Measurements from ENCODE around the gene WWOX.

WWOX gene

GRCh38 chr16:78396673-78397072, 297.2 kb downstream of the WWOX start:
- DNase-seq (ENCODE audit: low spot score) = no peak

- DNase-seq (ENCODE audit: low spot score) = no peak
These were observed 299.9 kb downstream of the WWOX start for GRCh38 chr16:78399384-78399783.

DNA sequence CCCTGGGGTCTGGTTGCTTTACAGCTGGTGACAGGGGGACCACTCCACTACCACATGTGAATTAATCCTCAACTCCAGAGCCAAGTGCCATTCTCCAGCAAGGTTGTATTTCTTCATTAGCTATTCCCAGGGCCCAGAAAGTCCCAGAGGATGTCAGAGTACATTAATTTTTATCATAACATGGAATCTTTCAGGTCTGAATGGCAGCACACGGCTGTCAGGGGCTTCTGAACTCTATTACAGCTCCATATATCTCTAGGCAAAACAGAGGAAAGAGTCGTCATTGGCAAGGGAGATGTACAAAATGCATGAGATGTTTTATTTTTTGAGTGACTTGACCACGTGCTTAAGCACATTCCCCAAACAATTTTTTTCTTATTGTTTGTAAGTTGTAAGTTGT, 303.4 kb downstream of the WWOX start:
- DNase-seq (ENCODE audit: low spot score) = no peak

- no peak for DNase-seq (ENCODE audit: low spot score)
These were observed 305.6 kb downstream of the WWOX start for GRCh38 chr16:78405040-78405439.

- no peak for DNase-seq (ENCODE audit: low spot score)
These were observed 306.4 kb downstream of the WWOX start for GRCh38 chr16:78405833-78406232.

DNA sequence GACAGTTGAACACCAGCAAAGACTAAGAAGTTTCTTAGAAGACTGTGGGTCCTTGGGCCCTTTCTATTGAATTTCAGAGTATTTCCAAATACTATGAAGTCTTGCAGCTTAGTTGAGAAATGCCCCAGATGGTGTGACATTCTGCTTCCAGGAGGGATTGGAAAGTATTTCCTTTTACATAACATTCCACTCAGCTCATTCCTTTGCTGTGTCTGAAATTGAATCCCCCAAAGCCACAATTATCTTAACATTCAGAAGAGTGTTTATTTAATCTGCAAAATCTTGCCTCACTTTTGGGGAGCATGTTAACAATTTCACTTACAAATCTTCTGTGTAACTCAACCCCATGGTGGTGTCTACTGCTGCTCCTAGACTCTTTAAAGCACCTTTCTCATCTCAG, 307.7 kb downstream of the WWOX start:
- no peak for DNase-seq (ENCODE audit: low spot score)

- DNase-seq (ENCODE audit: low spot score) = no peak
These were observed 314.2 kb downstream of the WWOX start for GRCh38 chr16:78413651-78414050.

GRCh38 chr16:78415013-78415412, 315.6 kb downstream of the WWOX start:
- no peak for DNase-seq (ENCODE audit: low spot score)

- no peak for DNase-seq (ENCODE audit: low spot score)
These were observed 316.2 kb downstream of the WWOX start for GRCh38 chr16:78415669-78416068.

- no peak for DNase-seq (ENCODE audit: low spot score)
These were observed 316.9 kb downstream of the WWOX start for GRCh38 chr16:78416400-78416799.

DNA sequence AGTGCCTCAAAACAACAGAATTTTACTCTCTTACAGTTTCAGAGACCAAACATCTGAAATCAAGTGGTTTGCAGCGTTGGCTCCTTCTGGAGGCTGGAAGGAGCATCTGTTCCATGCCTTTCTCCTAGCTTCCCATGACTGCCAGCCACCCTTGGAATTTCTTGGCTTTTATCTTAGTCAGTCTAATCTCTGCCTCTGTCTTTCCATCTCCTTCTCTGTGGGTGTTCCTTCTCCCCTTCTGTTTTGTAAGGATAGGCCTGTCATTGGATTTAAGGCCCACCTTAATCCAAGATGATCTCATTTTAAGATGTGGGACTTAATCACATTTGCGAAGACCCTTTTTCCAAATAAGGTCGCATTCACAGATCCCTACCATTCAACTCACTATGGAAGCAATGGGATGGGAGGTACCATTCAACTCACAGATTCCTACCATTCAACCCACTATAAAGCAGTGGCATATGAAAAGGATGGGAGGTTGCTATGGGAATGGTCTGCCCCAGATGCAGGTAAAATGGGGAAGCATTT, 321.8 kb downstream of the WWOX start:
- no peak for DNase-seq (ENCODE audit: low spot score)

DNA sequence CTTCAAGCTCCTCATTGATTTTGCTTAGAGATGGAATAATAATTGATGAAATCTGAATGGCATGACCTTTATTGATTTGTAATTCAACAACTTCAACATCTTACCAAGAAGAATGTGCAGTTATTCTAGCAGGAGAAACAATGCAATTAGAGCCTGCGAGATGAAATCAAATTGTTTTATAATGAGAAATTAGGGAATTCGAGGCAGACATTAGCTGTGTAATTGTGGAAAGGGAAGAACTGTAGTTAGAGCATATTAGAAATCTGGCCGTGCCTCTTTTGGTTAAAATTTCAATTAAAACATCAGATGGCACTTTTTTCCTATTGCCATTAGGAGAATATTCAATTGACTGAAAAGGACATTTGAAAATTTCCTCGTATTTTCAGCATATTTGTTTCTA, 325.8 kb downstream of the WWOX start:
- DNase-seq (ENCODE audit: low spot score) = no peak

DNA sequence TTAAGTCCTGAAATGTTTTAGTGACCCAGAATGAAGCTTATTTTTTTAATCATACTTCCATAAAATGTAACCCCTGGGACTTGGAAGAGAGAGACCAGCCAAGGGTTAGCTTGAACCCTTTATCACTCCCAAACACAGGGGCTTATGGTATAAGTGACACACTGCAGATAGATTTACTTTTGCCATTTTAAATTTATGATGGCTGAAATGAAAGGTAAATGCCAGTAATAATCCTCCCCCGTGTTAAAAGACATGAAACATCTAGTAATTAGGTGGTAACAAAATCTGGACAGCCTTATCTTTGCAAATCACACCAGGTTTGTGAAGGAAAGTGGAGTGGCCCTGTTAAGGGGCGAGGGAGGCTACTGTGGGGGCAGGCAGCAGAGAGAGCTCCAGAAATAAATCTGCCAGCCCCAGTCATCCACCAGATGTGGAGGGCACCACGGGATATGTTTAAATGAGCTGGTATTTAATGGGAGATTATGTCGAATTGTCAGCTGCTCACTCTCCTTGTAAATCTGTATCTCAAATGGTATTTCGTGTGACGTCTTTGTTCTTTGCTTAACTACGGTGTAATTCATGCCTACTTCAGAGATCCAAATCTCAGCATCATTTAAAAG, 326.5 kb downstream of the WWOX start:
- no peak for DNase-seq (ENCODE audit: low spot score)

GRCh38 chr16:78428193-78428592, 328.7 kb downstream of the WWOX start:
- DNase-seq (ENCODE audit: low spot score) = no peak

- no peak for DNase-seq (ENCODE audit: low spot score)
These were observed 330.8 kb downstream of the WWOX start for GRCh38 chr16:78430281-78430680.

GRCh38 chr16:78431004-78431670, 331.7 kb downstream of the WWOX start:
- DNase-seq (ENCODE audit: low spot score) = no peak

GRCh38 chr16:78431701-78432100, 332.2 kb downstream of the WWOX start:
- no peak for DNase-seq (ENCODE audit: low spot score)

DNA sequence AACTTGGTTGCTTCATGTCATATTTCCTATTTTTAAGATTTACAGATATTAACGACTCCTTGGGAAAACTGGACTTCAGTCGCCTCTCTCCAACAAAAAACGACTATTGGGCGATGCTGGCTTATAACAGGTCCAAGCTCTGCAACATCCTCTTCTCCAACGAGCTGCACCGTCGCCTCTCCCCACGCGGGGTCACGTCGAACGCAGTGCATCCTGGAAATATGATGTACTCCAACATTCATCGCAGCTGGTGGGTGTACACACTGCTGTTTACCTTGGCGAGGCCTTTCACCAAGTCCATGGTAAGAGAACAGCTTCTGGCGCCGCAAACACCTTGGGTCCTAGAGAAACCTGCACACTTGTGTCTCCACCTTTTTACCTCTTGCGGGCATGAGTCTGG, 333.0 kb downstream of the WWOX start:
- DNase-seq (ENCODE audit: low spot score) = no peak

DNA sequence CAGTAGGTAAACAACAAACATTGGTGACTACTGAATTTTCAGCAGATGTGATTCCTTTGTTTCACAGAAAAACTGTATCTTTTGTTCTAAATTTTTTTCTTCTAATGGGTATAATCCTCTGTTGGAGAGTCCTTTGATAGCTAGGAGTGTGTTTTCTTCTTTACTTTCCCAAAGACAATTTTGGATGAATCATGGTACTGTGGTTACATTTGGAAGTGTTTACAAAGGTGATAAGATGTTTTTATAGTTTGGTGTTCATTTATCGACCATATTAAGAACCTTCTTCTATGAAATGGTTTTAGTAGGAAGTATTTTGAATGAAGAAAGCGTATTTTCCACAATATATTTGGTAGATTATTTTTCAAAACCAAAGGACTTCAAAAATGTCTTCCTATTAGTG, 333.7 kb downstream of the WWOX start:
- DNase-seq (ENCODE audit: low spot score) = no peak

DNA sequence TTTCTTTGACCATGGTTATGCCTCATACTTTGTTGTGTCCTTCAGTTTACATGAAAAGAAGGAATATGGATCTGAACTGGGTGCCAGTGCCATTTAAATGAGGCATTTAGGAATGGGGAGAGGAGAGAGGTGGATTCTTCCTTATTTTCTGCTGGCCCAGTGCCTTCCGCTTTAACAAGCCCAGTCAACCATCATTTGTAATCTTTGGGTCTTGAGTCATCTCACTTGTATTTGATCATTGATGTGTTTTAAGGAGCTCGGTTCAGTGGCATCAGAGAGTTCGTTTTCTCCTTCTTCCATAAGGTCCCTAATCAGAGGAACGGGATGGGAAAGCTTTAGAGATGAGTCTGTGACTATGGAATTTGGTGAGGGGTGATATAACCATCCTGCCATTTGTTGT, 334.9 kb downstream of the WWOX start:
- peak; percentile 68 for DNase-seq (ENCODE audit: low spot score)

DNA sequence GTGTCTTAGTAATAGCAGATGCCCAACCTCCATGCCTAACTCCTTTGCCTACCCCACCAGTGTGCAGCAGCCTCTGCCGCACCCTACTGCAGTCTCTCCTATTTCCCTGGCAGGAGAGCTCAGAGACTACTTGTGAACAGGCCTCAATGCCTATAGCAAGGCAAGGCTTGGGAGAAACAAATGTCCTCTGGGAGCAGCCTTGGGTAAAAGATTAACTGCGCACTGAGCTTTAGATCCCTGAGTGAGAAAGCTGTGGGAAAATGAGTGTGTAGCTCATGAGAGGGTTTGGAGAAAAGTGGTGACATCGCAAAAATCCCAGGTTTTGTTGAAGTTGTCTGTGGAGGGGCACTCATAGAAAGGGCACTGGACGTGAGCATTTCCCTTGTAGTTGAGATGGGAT, 335.8 kb downstream of the WWOX start:
- peak; percentile 30 for DNase-seq (ENCODE audit: low spot score)

DNA sequence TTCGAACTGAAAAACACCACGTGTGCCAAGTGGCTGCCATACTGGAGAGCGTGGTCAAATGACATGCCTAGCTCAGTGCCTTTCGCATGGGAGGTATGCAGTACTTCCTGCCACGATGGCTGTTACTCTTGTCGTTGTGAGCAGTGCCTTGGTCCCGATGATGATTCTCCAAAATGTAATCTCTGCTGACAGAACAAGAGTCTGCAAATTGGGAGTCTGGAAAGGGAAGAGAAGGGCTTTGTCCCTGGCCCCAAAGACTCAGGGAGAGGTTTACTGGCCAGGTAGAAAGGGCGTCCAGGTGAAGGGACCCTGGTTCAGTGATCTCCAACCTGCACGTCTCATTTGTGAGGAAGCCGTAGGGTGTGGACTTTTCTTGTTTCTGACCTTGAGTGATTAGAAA, 336.6 kb downstream of the WWOX start:
- no peak for DNase-seq (ENCODE audit: low spot score)

DNA sequence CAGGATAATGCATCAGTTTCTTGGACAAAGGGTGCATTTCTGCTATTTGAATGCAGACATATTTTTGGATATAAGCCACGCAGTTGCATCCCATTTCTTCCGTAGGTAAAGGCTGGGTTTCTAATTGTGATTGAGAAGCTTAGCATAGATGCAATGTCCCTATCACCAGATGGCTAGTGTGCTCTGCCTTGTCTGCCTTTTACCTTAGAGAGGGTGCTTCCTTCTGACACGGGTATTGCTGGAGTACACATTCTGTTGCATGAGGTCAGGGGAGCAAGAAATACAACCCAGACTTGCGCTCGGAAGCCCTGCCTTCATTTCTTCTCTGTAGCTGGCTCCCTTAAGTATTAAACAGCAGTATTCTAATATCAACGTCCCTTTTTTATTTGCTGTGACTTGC, 337.4 kb downstream of the WWOX start:
- DNase-seq (ENCODE audit: low spot score) = no peak

Data from kidney tubule cell (primary cell).